Neural progenitor cell (in vitro differentiated cells): ENCODE measurements around the gene CD22. TPM values are rescaled to one million over a fixed set of nuclear protein-coding genes. Genes with fewer than 3 reads are reported as not detected.

Experiments
- DNase-seq: peaks from one replicate; pipeline ENCODE4 v3.0.0-alpha.2; 2016; ENCODE audit warnings: low spot score
- H2AFZ ChIP-seq: fragments of 200-600 bp; sonication (generic); replicated peaks from 2 replicates; pipeline ENCODE4 v1.6.1; 2016; ENCODE audit warnings: antibody characterized with exemption
- H3F3A ChIP-seq: fragments of 200-600 bp; sonication (generic); 2 replicates; pipeline ENCODE4 v1.6.1; 2016; ENCODE audit warnings: antibody characterized with exemption, low read depth
- H3K27ac ChIP-seq: fragments of 200-600 bp; sonication (generic); 2 replicates; pipeline ENCODE4 v1.5.1; 2016; ENCODE audit warnings: mild to moderate bottlenecking
- H3K27me3 ChIP-seq: fragments of 200-600 bp; sonication (generic); 2 replicates; pipeline ENCODE4 v1.6.1; 2016; ENCODE audit warnings: mild to moderate bottlenecking, moderate library complexity
- H3K36me3 ChIP-seq: fragments of 200-600 bp; sonication (generic); 2 replicates; pipeline ENCODE4 v1.5.1; 2016
- H3K4me1 ChIP-seq: fragments of 200-600 bp; sonication (generic); 2 replicates; pipeline ENCODE4 v1.6.1; 2016; ENCODE audit warnings: mixed run types
- H3K4me2 ChIP-seq: fragments of 200-600 bp; sonication (generic); 2 replicates; pipeline ENCODE4 v1.6.1; 2016
- H3K4me3 ChIP-seq: fragments of 200-600 bp; sonication (generic); 2 replicates; pipeline ENCODE4 v1.5.1; 2016
- H3K79me2 ChIP-seq: fragments of 200-600 bp; sonication (generic); 2 replicates; pipeline ENCODE4 v1.6.1; 2016; ENCODE audit warnings: low read depth
- H3K9ac ChIP-seq: fragments of 200-600 bp; sonication (generic); 2 replicates; pipeline ENCODE4 v1.6.1; 2016
- H3K9me3 ChIP-seq: fragments of 200-600 bp; sonication (generic); 2 replicates; pipeline ENCODE4 v1.5.1; 2016; ENCODE audit warnings: low read depth
- H4K20me1 ChIP-seq: fragments of 200-600 bp; sonication (generic); 2 replicates; pipeline ENCODE4 v1.6.1; 2016; ENCODE audit warnings: low read depth
- H3K27ac Mint-ChIP-seq: 3 replicates; pipeline ENCODE4 v1.8.0; 2021; ENCODE audit warnings: mixed read lengths
- H3K27me3 Mint-ChIP-seq: 2 replicates; pipeline ENCODE4 v1.8.0; 2022; ENCODE audit warnings: low read depth, mild to moderate bottlenecking, inconsistent platforms, moderate library complexity, mixed read lengths; ENCODE audit not compliant: insufficient read depth
- H3K36me3 Mint-ChIP-seq: 3 replicates; pipeline ENCODE4 v1.8.0; 2021; ENCODE audit warnings: mixed read lengths
- H3K4me1 Mint-ChIP-seq: 3 replicates; pipeline ENCODE4 v1.8.0; 2021; ENCODE audit warnings: mixed read lengths
- H3K4me3 Mint-ChIP-seq: 3 replicates; pipeline ENCODE4 v1.8.0; 2021; ENCODE audit warnings: mild to moderate bottlenecking, moderate library complexity, mixed read lengths
- H3K9me3 Mint-ChIP-seq: 3 replicates; pipeline ENCODE4 v1.8.0; 2020; ENCODE audit warnings: mixed read lengths
- CTCF ChIP-seq: fragments of 200-600 bp; sonication (generic); IDR thresholded peaks from 2 replicates; pipeline ENCODE4 v1.5.1; 2017; ENCODE audit warnings: antibody characterized with exemption, mild to moderate bottlenecking
- EZH2 ChIP-seq: fragments of 200-600 bp; sonication (generic); IDR thresholded peaks from 2 replicates; pipeline ENCODE4 v1.6.1; 2017; ENCODE audit warnings: antibody characterized with exemption, mild to moderate bottlenecking, moderate library complexity
- EZH2phosphoT487 ChIP-seq: fragments of 200-600 bp; sonication (generic); IDR thresholded peaks from 2 replicates; pipeline ENCODE4 v1.6.1; 2017; ENCODE audit warnings: antibody characterized with exemption
- total RNA-seq: library from RNA; depleted of rRNA; stranded (reverse); fragments of >200 nt; gene quantifications from 2 replicates; pipeline ENCODE4 v1.2.3, GENCODE V29; 2015; ENCODE audit warnings: low replicate concordance

CD22 gene
- total RNA-seq, 1 donor from 2014 or later: not detected

- H2AFZ ChIP-seq: no peak overlapping the region
- H3K4me3 ChIP-seq: no peak overlapping the region
- Mint-ChIP-seq H3K27me3 (peaks cover 10% of the 10 kb centered on the region), H3K9me3 (no peaks in the 10 kb centered on the region), H3K4me3 (no peak overlapping the region), H3K36me3 (no peaks in the 10 kb centered on the region), H3K4me1 (no peaks in the 10 kb centered on the region), H3K27ac (peak overlapping the region; percentile 1)
- TF ChIP-seq EZH2phosphoT487 (no peak), EZH2 (no peak), CTCF (no peak)
- H3K4me2 ChIP-seq: no peak overlapping the region
- no peaks in the 10 kb centered on the region for H3K9me3 ChIP-seq
- no peaks in the 10 kb centered on the region for H4K20me1 ChIP-seq
- H3K79me2 ChIP-seq: no peaks in the 10 kb centered on the region
- H3K9ac ChIP-seq: no peak overlapping the region
- no peaks in the 10 kb centered on the region for H3K4me1 ChIP-seq
- no peak overlapping the region for H3K27ac ChIP-seq
- H3K36me3 ChIP-seq: no peaks in the 10 kb centered on the region
- no peak for DNase-seq
- H3K27me3 ChIP-seq: peaks cover 9% of the 10 kb centered on the region
- H3F3A ChIP-seq: no peaks in the 10 kb centered on the region
Measured at GRCh38 chr19:35342430-35342829, 13.4 kb downstream of the CD22 start.

- peaks cover 31% of the 10 kb centered on the region for H3K27me3 ChIP-seq
- H3K27me3 Mint-ChIP-seq: peaks cover 13% of the 10 kb centered on the region
- no peaks in the 10 kb centered on the region for H3K4me1 ChIP-seq
- no peak overlapping the region for H3K4me2 ChIP-seq
- H3K36me3 ChIP-seq: no peaks in the 10 kb centered on the region
- H3K9me3 ChIP-seq: no peaks in the 10 kb centered on the region
- no peaks in the 10 kb centered on the region for H3K9me3 Mint-ChIP-seq
- no peak overlapping the region for H3K27ac Mint-ChIP-seq
- no peaks in the 10 kb centered on the region for H3K36me3 Mint-ChIP-seq
- H3K4me3 ChIP-seq: no peak overlapping the region
- DNase-seq: no peak
- peaks cover 4% of the 10 kb centered on the region for H3K4me1 Mint-ChIP-seq
- no peak overlapping the region for H3K27ac ChIP-seq
- no peak overlapping the region for H3K4me3 Mint-ChIP-seq
- no peaks in the 10 kb centered on the region for H4K20me1 ChIP-seq
- H2AFZ ChIP-seq: no peak overlapping the region
- no peak overlapping the region for H3K9ac ChIP-seq
- no peak for TF ChIP-seq EZH2phosphoT487
- no peak for TF ChIP-seq CTCF
- no peak for TF ChIP-seq EZH2
- no peaks in the 10 kb centered on the region for H3F3A ChIP-seq
- no peaks in the 10 kb centered on the region for H3K79me2 ChIP-seq
Measured at GRCh38 chr19:35344511-35345031, 15.6 kb downstream of the CD22 start.

GRCh38 chr19:35345671-35346111 lies 16.7 kb downstream of the CD22 start:
- H3F3A ChIP-seq: no peaks in the 10 kb centered on the region
- H3K27me3 ChIP-seq: peaks cover 36% of the 10 kb centered on the region
- no peak overlapping the region for H3K27ac ChIP-seq
- TF ChIP-seq CTCF (no peak), EZH2 (no peak), EZH2phosphoT487 (no peak)
- DNase-seq: no peak
- H3K9me3 ChIP-seq: no peaks in the 10 kb centered on the region
- no peak overlapping the region for H3K9ac ChIP-seq
- H4K20me1 ChIP-seq: no peaks in the 10 kb centered on the region
- H3K4me1 Mint-ChIP-seq: peaks cover 4% of the 10 kb centered on the region
- no peak overlapping the region for H3K4me3 ChIP-seq
- H3K36me3 ChIP-seq: no peaks in the 10 kb centered on the region
- no peaks in the 10 kb centered on the region for H3K79me2 ChIP-seq
- H3K27me3 Mint-ChIP-seq: peaks cover 13% of the 10 kb centered on the region
- H3K4me1 ChIP-seq: no peaks in the 10 kb centered on the region
- H3K4me3 Mint-ChIP-seq: peak overlapping the region; percentile 28
- H2AFZ ChIP-seq: no peak overlapping the region
- H3K27ac Mint-ChIP-seq: no peak overlapping the region
- no peaks in the 10 kb centered on the region for H3K9me3 Mint-ChIP-seq
- H3K4me2 ChIP-seq: no peak overlapping the region
- no peaks in the 10 kb centered on the region for H3K36me3 Mint-ChIP-seq
